K562 (cell line): Measurements from ENCODE around the gene API5. TPM values are rescaled to one million over a fixed set of nuclear protein-coding genes. Genes with fewer than 3 reads are reported as not detected.

Source experiments
- ATAC-seq: fragments of 200-7000 bp; cut with Tn5 transposase; 3 replicates; pipeline ENCODE4 v1.9.1; 2020; ENCODE audit warnings: moderate library complexity
- BruUV-seq: library from RNA; stranded (reverse); fragments of 400-500 nt; replicated peaks from 2 replicates; lab custom pipeline; 2021; lab: Mats Ljungman, UMichigan
- CTCF ChIA-PET: fragments of 300-600 bp; formaldehyde crosslinking; extraction: SDS; loops from one replicate; lab custom pipeline; 2021; ENCODE audit warnings: low intra/inter-chr PET ratio; lab: Yijun Ruan, JAX
- POLR2A ChIA-PET: fragments of 300-600, 350-650 bp; sonication (Branson Sonifier 250); formaldehyde crosslinking; extraction: SDS; loops from one replicate; lab custom pipeline; 2021; ENCODE audit warnings: antibody characterized with exemption, inconsistent platforms; lab: Yijun Ruan, JAX
- DNase-seq, 4 experiments: peaks; one replicate each; pipeline versions ENCODE4 v3.0.0 to v3.0.0-alpha.2; 2011 to 2018; ENCODE audit warnings: low spot score in 3 of 4, mixed read lengths in 3 of 4; ENCODE audit errors: extremely low read depth in 1 of 4
- FAIRE-seq: peaks from 2 replicates; lab custom pipeline; 2011; peaks lifted over from hg19 to GRCh38; lab: Jason Lieb, UNC
- H2AFZ ChIP-seq: 2 replicates; pipeline ENCODE4 v1.6.0; 2011; ENCODE audit warnings: low read depth, low read length, control low read depth, inconsistent platforms
- H3K27ac ChIP-seq: fragments of 200-600 bp; 3 replicates; pipeline ENCODE4 v1.8.0; 2011; ENCODE audit warnings: low read depth, mild to moderate bottlenecking, control low read depth, inconsistent platforms, low read length, moderate library complexity, mixed read lengths; ENCODE audit errors: extremely low read depth
- H3K27me3 ChIP-seq, 2 experiments: fragments of 300-600 bp in 1 of 2; 2 replicates in 1 of 2; 3 replicates in 1 of 2; pipeline versions ENCODE4 v1.6.0 to v1.8.0; 2011; ENCODE audit warnings: inconsistent platforms in 2 of 2, low read length in 2 of 2, mild to moderate bottlenecking in 1 of 2, mixed read lengths in 1 of 2, moderate library complexity in 1 of 2; ENCODE audit not compliant: control insufficient read depth in 2 of 2, insufficient read depth in 2 of 2
- H3K36me3 ChIP-seq: fragments of 300-600 bp; 3 replicates; pipeline ENCODE4 v1.8.0; 2011; ENCODE audit warnings: mild to moderate bottlenecking, low read length, inconsistent platforms; ENCODE audit not compliant: control insufficient read depth, insufficient read depth
- H3K4me1 ChIP-seq, 2 experiments: fragments of 200-600 bp in 1 of 2; replicated peaks in 1 of 2; 2 replicates in 1 of 2; 3 replicates in 1 of 2; pipeline versions ENCODE4 v1.5.1 to v1.8.0; 2011; ENCODE audit warnings: inconsistent platforms in 2 of 2, low read length in 2 of 2, mild to moderate bottlenecking in 1 of 2, mixed read lengths in 1 of 2, moderate library complexity in 1 of 2; ENCODE audit not compliant: control insufficient read depth in 2 of 2, insufficient read depth in 2 of 2
- H3K4me2 ChIP-seq: 2 replicates; pipeline ENCODE4 v1.6.1; 2011; ENCODE audit warnings: low read length, control low read depth, inconsistent platforms, mixed read lengths; ENCODE audit not compliant: insufficient read depth
- H3K4me3 ChIP-seq: fragments of 200-600 bp; sonication (generic), shearing (Covaris generic); 2 replicates; pipeline ENCODE4 v1.5.1; 2016; ENCODE audit warnings: control low read depth, inconsistent platforms
- H3K79me2 ChIP-seq: fragments of 200-600 bp; 3 replicates; pipeline ENCODE4 v1.8.0; 2011; ENCODE audit warnings: low read length, inconsistent platforms; ENCODE audit not compliant: control insufficient read depth, insufficient read depth
- H3K9ac ChIP-seq, 2 experiments: 2 replicates each; pipeline versions ENCODE4 v1.6.0 to v1.6.1; 2011; ENCODE audit warnings: low read depth in 2 of 2, low read length in 2 of 2, control low read depth in 1 of 2, inconsistent platforms in 1 of 2, mild to moderate bottlenecking in 1 of 2, mixed read lengths in 1 of 2; ENCODE audit not compliant: insufficient read depth in 1 of 2
- H3K9me1 ChIP-seq: one replicate; pipeline ENCODE4 v1.6.0; 2011; ENCODE audit warnings: inconsistent platforms, mild to moderate bottlenecking, low read length, moderate library complexity; ENCODE audit not compliant: control insufficient read depth, insufficient read depth
- H3K9me3 ChIP-seq: replicated peaks from 2 replicates; pipeline ENCODE4 v1.5.1; 2011; ENCODE audit warnings: low read depth, low read length, inconsistent platforms; ENCODE audit not compliant: control insufficient read depth, insufficient read depth
- H4K20me1 ChIP-seq: replicated peaks from 2 replicates; pipeline ENCODE4 v1.6.1; 2011; ENCODE audit warnings: low read length, inconsistent platforms, mixed read lengths; ENCODE audit not compliant: control insufficient read depth, insufficient read depth
- CBX5 ChIP-seq: IDR thresholded peaks from 2 replicates; pipeline ENCODE4 v1.6.1; 2014; ENCODE audit warnings: low read depth, borderline replicate concordance
- CUX1 ChIP-seq: fragments of 200-800 bp; sonication (Bioruptor generic); IDR thresholded peaks from 2 replicates; pipeline ENCODE4 v1.6.1; 2016; ENCODE audit warnings: missing genetic modification characterization, missing compliant biosample characterization
- DPF2 ChIP-seq: fragments of 450-650 bp; IDR thresholded peaks from 2 replicates; pipeline ENCODE4 v1.6.1; 2016
- ELF4 ChIP-seq: fragments of 450-650 bp; formaldehyde crosslinking; IDR thresholded peaks from 2 replicates; pipeline ENCODE4 v1.4.0; 2022; ENCODE audit warnings: missing genetic modification characterization
- ELK1 ChIP-seq: sonication (generic); formaldehyde crosslinking; IDR thresholded peaks from 2 replicates; pipeline ENCODE4 v1.8.1; 2022; ENCODE audit warnings: missing genetic modification reagents
- HDGF ChIP-seq: fragments of 450-650 bp; IDR thresholded peaks from 2 replicates; pipeline ENCODE4 v1.6.1; 2016
- NR2C1 ChIP-seq, 2 experiments: fragments of 450-650 bp; IDR thresholded peaks; 2 replicates each; pipeline ENCODE4 v1.6.1; 2017; ENCODE audit warnings: mild to moderate bottlenecking in 2 of 2, antibody characterized with exemption in 1 of 2, inconsistent platforms in 1 of 2, missing compliant biosample characterization in 1 of 2, missing genetic modification characterization in 1 of 2
- NR3C1 ChIP-seq: sonication (generic); formaldehyde crosslinking; IDR thresholded peaks from 2 replicates; pipeline ENCODE4 v1.8.1; 2022; ENCODE audit warnings: missing genetic modification reagents
- PRMT5 ChIP-seq: sonication (generic); formaldehyde crosslinking; IDR thresholded peaks from 2 replicates; pipeline ENCODE4 v1.5.0; 2020; ENCODE audit warnings: missing genetic modification reagents
- SFPQ ChIP-seq: fragments of 200-400 bp; formaldehyde crosslinking; IDR thresholded peaks from 2 replicates; pipeline ENCODE4 v1.6.1; 2017; ENCODE audit warnings: mild to moderate bottlenecking, low read depth, low read length, moderate library complexity
- ZFP1 ChIP-seq: fragments of 450-650 bp; formaldehyde crosslinking; IDR thresholded peaks from 2 replicates; pipeline ENCODE4 v1.4.0; 2020; ENCODE audit warnings: mild to moderate bottlenecking, mixed read lengths
- ZNF12 ChIP-seq: sonication (generic); formaldehyde crosslinking; IDR thresholded peaks from 2 replicates; pipeline ENCODE4 v1.4.0; 2020; ENCODE audit warnings: mild to moderate bottlenecking, missing genetic modification reagents
- ZNF146 ChIP-seq: IDR thresholded peaks from one replicate; pipeline ENCODE4 v1.6.1; 2018; ENCODE audit warnings: missing compliant biosample characterization; ENCODE audit not compliant: unreplicated experiment
- ZNF41 ChIP-seq: fragments of 250-450 bp; sonication (Bioruptor Pico); conservative IDR thresholded peaks from 2 replicates; pipeline ENCODE4 v1.4.0; 2020; ENCODE audit warnings: mild to moderate bottlenecking
- ZNF717 ChIP-seq: fragments of 250-450 bp; sonication (Bioruptor Pico); IDR thresholded peaks from 2 replicates; pipeline ENCODE4 v1.5.0; 2021
- ZNF76 ChIP-seq: fragments of 250-450 bp; sonication (Bioruptor Pico); IDR thresholded peaks from 2 replicates; pipeline ENCODE4 v1.4.0; 2020; ENCODE audit warnings: mild to moderate bottlenecking, moderate library complexity, borderline replicate concordance
- ZNF766 ChIP-seq: fragments of 200-800 bp; sonication (Bioruptor generic); conservative IDR thresholded peaks from 2 replicates; pipeline ENCODE4 v1.6.1; 2016; ENCODE audit warnings: missing genetic modification characterization, missing compliant biosample characterization
- WGBS: fragments of 100-300 bp; shearing (Covaris generic); methylation state at CpG from one replicate; pipeline ENCODE4 v1.1.6; 2016; ENCODE audit warnings: low coverage, mixed read lengths; ENCODE audit not compliant: insufficient coverage; ENCODE audit errors: missing lambda C conversion rate; 5-methylcytosine and 5-hydroxymethylcytosine counted together
- in situ Hi-C: fragments of 300-500 bp; cut with MboI; formaldehyde crosslinking; loops from 4 replicates; pipeline ENCODE4 v1.15.0; 2018; ENCODE audit warnings: inconsistent platforms, mixed read lengths
- intact Hi-C: fragments of 100-400 bp; cut with micrococcal nuclease; formaldehyde crosslinking; loops from 2 replicates; pipeline ENCODE4 v1.14.2; 2022
- polyA plus RNA-seq, 8 experiments: library from polyadenylated mRNA; depleted of rRNA in 4 of 8; stranded (reverse) in 5 of 8; unstranded in 3 of 8; fragments of >200 nt; fragmentation: Nextera tagmentation in 2 of 8; fragmentation: Illumina TruSeq in 1 of 8; extraction: Ambion mirVana in 2 of 8; extraction: Trizol in 1 of 8; gene quantifications; 2 replicates each; pipeline versions ENCODE4 v1.2.1 to v1.2.3, GENCODE V29; 2011 to 2014; ENCODE audit warnings: inconsistent platforms in 1 of 8, missing spikeins in 1 of 8
- total RNA-seq, 7 experiments: library from RNA; depleted of rRNA in 6 of 7; stranded (reverse); fragments of >200 nt in 6 of 7; fragmentation: Illumina TruSeq in 2 of 7; extraction: Trizol in 2 of 7; gene quantifications; 2 replicates each; pipeline versions ENCODE4 v1.2.1 to v1.2.3, GENCODE V29; 2011 to 2021; ENCODE audit warnings: low replicate concordance in 1 of 7

Gene API5
- total and polyA plus RNA-seq, 9 of the 15 experiments (the other 6 are each of a cell fraction or from before 2014, with no cell fraction given) = 59.8 to 146 (median 123) TPM

- Histone ChIP-seq H3K4me2 (no peak overlapping the region), H4K20me1 (no peaks in the 10 kb centered on the region), H3K4me3 (no peak overlapping the region), H3K4me1 (no peaks in the 10 kb centered on the region; a peak in 1 of 5 replicates), H3K36me3 (no peaks in the 10 kb centered on the region), H3K79me2 (no peaks in the 10 kb centered on the region), H3K9me3 (no peaks in the 10 kb centered on the region), H3K27ac (no peak overlapping the region), H3K9me1 (no peaks in the 10 kb centered on the region), H3K9ac (no peak overlapping the region), H2AFZ (no peak overlapping the region), H3K27me3 (peaks cover 0 to 4% of the 10 kb centered on the region in 2 experiments; a peak in 1 of 5 replicates)
- no peak for FAIRE-seq
- intact Hi-C loops = loop anchor here (10.0 kb wide), 1 partner anchor 61 kb away; no protein-coding TSS in a partner anchor
- BruUV-seq = no TSS peak
- no peak for DNase-seq
- no peak for ATAC-seq
- CTCF ChIA-PET = no interaction called here
- POLR2A ChIA-PET = interaction anchor here (0.6 kb wide), 1 partner anchor 19 kb away, joined by 3 read pairs; no protein-coding TSS in a partner anchor
- in situ Hi-C loops = loop anchor here (25.0 kb wide), 1 partner anchor 1824 kb away; the partner anchor contains the start of gene LRRC4C
- WGBS = 9% methylated on average over 4 of the region's 4 CpGs
- TF ChIP-seq SFPQ (no peak), CBX5 (no peak), NR3C1 (CRISPR knock-in tag) (no peak), ZFP1 (no peak), PRMT5 (CRISPR knock-in tag) (no peak), ZNF41 (no peak), ZNF146 (CRISPR knock-in tag) (no peak), ZNF717 (no peak), DPF2 (no peak), ELF4 (no peak), ELK1 (CRISPR knock-in tag) (no peak), ZNF766 (CRISPR knock-in tag) (no peak), HDGF (no peak), NR2C1 (IDR thresholded peaks at IDR 0.05) (no peak), NR2C1 (tag; IDR thresholded peaks at IDR 0.05) (no peak), CUX1 (CRISPR knock-in tag) (no peak), ZNF76 (no peak), ZNF12 (CRISPR knock-in tag) (no peak)
Measured at GRCh38 chr11:43285826-43286225, 26.0 kb upstream of the API5 start.
